ENCODE measurements around the gene ZNF236.
"Not testable (repeated sequence)": the region's sequence is repeated elsewhere in the genome, so short reads cannot be mapped to it uniquely, and the experiment has no call there.

The ZNF236 gene

DNA sequence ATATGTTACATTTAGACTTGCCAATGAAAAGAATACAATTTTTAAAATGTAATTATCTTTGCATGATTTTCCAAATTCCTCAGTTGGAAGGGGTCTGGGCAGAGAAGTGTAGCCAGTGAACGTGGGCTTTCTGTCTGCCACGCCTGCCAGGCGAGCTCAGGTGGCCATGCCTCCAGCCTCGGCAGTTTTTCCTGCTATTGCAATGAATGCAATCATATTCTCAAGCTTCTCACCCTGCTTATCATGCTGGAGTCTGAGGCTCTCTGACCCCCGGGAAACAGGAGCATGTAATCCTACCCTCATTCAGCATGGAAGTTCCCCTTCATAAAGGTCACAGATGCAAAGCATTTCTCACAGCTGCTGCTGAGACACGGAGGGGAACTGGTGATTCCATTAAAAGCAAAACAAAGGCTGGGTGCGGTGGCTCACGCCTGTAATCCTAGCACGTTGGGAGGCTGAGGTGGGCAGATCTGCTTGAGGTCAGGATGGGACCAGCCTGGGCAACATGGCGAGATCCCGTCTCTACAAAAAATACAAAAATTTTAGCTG lies 155.4 kb downstream of the ZNF236 start:
- DNase-seq = no peak

DNA sequence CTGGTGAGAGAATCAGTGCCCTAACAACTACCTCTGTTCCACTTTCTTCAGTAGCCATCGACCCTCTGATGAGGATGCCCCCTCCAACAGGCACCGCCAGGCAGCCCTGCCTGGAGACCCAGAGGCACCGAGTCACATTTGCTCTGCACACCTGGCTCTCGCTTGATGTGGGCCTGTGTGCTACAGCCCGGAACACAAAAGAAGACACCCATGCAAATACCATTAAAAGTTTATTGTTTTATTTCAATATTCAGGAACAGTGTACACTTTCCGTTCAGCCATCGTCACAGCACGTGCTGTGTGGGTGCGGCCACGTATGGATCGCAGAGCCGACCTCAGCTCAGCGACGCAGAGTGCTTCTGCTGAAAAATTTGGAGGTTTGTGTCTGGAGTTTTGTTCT lies 156.3 kb downstream of the ZNF236 start:
- no peak for DNase-seq

DNA sequence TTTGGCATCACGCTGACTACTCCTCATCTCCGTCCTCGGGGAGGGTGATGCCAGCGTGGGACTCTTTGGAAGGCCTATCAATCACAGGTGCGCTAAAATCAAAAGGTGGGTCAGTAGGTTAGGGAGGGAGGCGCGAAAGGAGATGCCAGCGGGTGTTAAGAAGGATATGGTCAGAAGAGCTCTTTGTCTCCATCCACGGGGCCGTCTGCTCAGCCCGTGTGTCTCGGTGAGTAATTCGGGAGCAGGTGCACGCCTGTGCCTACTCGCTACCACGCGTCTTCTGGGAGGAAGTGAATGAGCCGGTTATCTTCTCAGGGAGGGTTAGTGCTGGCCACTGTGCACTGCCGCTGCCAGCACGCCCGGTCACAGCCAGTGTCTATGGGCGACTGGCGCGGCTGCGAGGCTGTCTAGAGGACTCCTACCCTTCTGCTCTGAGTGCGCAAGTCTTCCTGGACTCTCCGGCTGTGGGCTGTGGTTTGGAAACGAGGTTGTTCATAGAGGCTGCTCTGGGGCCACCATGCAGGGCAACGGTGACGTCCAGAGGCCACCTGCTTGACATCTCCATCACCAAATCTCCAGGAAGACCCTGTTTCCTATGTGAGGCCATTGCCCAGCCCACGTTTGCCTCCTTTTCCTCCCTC lies 156.9 kb downstream of the ZNF236 start:
- no peak for DNase-seq

DNA sequence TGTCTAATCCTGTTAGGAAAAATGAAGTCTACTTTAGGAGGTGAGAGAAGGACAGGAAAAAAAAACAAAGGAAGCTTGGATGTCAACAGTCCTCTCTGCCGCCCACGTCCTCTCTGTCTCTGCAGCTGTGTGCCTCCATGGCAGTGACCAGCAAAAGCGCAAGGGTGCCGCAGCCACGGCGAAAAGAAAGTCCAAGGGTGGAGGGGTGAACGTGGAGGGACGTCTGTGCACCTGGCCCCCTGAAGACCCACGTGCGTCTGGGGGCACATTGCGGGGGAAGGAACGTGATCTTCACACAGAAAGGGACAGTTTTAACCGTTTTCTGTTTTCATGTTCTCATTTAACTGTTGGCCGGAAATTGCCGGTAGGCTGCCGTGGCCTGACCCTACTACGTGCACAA lies 157.5 kb downstream of the ZNF236 start:
- no peak for DNase-seq

DNA sequence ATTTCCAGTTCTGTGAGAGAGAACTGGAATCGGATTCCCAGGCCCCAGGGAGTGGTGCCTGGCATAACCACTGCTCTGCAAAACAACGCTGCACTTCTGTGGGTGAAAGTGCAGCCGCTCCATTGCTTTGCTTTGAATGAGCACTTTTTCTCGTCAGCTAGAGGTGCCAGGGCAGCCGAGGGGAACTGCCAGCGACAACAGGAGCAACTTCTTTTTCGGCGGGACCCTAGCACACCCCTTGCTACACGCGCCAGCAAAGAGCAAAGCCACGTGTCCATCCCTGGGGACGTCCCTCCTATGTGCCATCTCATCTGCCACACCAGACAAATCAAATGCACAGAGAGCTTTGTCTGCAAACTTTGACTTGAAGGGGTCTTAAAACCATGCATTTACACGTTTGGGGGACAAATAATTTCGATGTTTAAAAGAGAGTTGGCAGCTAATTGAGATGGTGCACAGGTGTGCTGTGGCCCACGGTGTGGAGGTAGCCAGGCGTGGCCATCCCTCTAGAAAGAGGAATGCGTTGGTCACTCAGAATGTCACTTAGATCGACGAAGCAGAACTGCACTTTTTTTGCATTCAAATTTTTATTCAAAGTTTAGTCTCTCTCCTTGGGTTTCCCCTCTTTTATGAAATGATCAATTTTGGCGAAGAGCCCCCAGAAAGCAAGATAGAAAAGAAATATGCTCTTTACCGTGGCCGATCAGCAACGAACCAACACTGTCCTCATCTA lies 158.5 kb downstream of the ZNF236 start:
- DNase-seq = no peak

DNA sequence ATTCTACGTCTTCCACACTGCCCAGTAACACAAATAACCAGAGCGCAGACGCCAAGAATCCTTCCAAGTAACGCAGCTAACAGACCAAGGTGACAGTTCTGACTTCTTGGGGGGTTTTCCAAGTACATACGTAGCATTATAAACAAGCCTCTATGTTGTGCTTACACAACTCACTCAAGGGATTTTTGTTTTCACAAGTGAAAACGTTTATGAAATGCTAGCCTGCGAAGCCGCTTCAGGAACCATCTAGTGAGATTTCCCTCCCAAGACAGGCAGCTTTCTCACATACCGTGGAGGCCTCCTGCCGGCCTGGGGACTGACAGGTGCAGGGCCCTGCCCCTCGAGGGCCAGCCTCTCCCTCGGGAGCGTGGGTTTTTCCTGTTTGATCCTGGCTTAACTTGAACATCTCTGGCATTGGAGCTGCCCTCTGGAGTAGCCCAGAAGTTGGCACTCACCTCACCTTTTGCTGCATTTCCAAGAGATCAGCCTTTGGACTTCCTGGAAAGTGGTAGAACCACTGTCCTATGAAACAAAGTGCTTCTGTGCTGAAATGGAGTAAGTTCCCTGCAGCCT lies 159.1 kb downstream of the ZNF236 start:
- no peak for DNase-seq

DNA sequence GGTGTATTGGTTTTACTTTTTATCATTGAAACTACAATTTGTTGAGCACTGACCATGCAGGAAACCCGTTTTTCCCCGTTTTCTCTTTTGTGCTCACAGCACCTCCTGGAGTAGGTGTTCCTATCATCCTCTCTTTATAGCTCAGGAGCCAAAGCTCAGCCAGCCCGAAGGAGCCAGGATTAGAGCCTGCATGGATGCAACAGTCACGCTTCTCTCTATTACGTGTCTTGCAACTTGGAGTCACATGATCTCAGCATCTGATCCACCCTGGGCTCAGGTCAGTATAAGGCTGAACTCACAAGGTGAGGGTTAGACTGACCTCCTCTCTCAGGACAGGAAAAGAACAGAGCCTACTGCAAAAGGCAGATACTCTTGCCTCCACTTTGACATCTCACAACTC lies 159.7 kb downstream of the ZNF236 start:
- no peak for DNase-seq

DNA sequence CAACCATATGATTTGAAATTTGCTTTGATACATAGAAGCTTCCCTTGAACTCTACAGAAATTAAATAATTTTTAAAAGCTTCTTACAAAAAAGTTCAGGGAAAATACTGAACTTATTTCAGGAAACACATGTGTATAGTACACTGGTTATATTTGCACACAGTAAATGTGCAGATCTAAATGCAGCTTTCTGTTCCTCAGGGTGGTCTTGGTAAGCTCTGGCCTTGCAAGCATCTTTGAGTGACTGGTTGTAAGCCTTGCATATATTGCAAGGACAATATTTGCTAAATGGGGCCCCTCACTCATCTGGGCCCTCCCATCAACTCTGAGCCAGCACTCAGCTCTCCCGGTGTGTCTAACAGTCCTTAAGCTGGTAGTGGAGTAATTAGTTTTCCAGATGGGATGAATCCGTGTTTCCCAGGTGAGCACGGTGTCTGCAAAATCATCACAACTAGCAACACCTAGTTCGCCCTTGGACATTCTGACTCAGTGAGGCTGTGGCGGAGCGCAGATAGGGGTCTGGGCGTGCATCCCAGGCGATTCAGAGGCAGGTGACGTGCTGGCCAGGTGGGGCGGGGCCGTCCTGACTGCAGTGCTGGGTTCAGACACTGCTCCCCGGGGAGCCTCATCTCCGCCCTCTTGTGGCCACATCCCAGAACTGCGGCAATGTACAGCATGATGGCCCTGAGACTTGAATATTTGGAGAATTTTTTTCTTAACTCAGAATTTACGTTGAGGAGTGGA lies 160.7 kb downstream of the ZNF236 start:
- DNase-seq = peak; percentile 80

DNA sequence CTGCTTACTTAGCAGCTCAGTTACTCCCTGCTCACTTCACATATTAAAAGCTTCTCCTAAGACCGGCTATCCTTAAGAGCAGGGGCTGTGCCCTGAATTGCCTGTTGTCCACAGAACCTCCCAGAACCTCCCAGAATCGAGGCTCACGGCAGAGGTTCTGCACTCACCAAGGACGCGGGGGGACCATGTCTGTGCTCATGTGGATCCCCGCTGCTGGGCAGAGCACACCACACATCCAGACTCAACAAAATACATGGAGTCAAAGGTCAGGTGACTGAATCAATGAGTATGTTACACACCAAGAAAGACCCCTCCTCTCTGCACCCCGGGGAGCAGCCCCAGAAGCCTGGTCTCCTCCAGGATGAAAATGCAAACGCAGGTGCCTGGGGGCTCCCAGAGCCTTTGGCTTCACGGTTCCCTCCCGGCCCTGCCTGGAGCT lies 161.3 kb downstream of the ZNF236 start:
- no peak for DNase-seq

DNA sequence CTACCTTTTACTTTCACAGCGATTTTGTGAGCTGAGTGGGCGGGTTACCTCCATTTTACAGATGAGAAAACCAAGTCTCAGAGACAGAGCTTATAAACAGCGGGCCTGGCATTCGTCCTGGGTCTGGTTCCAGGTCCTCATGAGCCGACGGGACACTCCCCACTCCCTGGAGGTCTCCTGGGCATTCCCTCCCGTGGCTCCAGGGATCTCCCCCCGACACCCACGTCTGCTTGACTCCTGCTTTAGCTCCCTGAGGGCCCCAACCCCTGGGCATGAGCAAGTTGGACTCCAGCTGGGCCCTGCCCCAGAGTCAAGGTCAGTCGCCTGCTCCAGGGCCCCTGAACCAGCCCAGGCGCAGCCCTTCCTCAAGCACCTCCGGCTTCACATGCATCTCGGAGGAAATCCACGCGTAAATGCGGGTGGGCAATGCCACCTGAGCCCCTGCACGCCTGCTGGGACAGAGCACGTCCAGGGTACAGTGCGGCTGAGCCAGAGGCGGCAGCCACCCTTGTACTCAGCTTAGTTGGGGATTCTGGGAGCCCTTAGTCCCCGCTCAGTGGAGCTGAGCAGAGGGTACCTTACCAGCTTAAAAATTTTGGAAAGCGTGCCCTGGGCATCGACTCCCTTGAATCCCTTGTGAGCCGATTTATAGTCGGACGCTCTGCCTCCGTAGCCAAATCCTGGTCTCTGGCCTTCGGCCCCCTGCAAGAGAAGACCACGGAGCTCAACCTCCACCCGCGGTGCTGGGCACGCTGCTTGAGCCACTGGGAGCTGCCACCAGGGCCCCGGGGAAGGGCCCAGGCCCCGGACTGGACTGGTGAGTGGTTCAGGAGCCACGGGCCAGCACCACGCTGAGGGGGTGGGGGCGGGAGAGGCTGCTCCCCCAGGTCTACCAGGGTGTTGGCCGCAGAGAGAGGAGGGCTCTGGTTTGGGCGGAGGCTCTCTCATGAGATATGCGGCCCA lies 162.1 kb downstream of the ZNF236 start:
- no peak for DNase-seq

DNA sequence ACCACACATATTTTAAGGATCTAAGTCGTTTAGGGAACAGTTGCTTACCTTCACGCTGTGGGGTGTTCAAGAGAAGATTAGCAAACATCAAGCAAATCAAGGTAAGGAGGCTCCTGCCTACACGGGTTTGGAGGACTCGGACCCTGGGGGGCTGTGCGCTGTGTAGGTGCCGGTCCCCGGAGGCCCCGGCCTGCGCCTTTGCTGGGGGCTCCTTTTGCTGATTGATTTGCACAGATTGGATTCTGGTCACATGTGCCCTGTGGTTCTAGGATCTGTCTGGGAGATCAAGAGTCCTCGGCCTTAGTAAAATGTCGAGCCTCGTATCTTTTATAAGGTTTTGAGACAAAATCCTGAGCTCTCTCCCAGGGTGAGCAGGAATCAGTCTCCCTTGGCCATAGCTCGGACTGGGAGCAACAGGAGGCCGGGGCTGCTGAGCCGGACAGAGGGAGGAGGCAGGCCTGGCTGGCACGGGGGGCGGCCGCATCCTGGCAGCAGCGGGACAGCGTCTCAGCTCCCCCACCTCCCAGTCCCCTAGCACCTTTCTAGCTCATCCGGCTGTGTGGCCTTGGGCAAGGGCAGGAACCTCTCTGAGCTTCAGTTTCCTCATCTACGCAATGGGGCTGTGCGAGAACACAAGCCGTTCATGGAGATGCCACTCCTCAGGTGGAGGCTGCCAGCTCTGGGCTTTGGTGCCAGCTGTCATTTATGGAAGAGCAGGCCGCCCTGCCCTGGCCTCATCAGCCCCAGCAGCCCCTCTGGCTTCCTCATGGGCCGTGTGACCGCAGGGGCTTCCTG lies 163.0 kb downstream of the ZNF236 start:
- no peak for DNase-seq

DNA sequence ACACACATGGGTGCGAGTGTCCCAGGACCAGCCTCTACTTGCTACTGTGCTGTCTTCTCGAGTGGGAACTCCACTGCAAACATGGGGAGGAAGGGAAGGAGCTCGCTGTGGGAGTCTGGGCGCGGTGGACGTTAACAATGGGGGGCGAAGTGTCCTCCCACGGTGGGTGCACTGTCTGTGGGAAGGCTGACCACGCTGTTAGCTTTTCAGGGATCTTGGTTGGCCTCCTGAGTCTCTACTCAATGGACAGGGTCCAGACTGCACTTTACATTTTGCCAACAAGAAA lies 163.5 kb downstream of the ZNF236 start:
- DNase-seq = no peak

DNA sequence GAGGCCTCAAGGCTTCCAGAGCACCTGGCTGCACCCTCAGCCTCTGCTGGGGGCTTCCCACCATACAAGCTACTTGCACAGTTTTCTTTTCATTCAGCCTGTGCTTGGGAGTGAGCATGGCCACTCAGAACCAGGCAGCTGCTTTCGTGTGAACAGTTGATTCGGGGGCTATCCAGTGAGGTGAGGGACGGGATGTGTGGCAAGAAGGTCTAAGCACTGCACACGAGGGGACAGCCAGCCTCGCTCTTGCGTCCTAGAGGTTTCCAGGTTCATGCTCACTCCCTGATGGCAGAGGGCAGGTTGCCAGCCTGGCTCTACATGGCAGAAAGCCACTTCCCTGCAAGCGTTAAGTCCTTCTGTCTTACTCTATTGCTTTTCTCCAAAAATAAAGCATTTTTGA lies 164.0 kb downstream of the ZNF236 start:
- DNase-seq = no peak

DNA sequence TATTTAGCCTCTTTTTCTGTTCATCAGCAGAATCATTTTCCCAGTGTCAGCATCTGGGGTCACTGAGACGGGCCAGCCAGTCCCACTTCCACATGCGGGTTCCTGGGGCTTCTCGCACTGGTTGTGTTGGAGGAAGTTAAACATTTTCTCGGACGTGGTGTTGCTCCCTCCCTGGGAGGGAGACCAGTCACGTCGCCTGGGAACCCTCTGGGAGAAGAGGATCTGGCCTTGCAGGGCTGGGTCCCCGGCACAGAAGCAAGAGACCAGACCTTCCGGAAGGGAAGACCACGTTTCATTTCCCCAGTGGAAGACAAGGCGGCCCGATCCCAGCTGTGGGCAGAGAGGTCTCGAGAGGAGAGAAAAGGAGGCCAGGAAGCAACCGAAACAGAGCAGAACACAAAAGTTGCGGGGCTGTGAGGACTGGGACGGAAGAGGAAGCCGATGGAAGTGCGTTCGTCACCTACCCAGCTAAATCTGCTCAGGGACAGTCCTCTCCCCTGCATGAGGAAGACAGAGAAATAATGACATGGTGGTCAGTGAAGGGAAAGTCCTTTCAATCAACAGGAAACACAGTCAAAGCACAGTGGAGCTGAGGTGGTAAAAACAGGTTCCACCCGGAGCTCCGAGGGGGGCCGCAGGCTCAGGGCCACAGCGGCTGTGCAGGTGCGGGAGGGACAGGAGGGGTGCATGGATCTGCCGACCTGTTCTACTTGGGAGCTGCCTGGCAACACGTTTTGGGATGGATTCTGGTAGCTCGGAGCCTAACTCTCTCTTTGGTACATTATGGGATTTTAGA lies 165.9 kb downstream of the ZNF236 start:
- DNase-seq = no peak

DNA sequence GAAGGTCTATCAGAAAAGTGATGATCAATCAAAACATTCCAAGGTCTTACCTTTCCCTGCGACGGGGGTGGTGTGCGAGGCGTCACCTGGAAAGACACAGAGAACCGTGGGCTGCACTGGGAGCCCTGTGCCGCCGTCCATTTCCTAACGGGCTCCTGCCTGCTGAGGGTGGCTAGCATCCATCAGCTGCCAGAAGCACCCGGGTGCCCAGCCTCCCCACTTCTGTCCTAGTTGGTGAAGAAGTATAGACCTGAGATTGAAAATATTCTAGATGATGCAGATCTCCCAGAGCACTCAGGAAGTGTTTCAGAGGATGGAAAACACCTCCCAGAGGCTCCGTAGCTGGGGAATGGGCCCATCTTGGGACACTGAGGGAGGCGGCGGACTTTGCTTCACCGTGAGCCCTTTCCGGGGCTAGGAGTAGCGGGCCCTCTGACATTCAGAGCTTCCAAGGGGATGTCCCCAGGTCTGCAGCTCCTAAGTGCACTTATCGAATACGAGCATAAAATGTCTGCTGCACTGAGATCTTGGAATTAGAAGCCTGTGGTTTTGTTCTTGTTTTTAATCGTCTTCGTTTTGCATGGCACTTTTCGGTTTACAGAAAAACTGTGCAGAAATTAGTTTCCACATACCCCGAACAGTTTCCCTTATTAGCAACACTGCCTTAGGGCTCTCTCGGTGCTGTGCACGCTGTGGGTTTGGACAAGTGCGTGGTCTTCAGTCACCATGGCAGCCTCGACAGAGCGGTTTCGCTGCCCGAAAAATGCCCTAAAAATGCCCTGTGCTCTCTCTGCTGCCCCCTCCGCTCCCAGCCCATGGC lies 166.7 kb downstream of the ZNF236 start:
- no peak for DNase-seq

DNA sequence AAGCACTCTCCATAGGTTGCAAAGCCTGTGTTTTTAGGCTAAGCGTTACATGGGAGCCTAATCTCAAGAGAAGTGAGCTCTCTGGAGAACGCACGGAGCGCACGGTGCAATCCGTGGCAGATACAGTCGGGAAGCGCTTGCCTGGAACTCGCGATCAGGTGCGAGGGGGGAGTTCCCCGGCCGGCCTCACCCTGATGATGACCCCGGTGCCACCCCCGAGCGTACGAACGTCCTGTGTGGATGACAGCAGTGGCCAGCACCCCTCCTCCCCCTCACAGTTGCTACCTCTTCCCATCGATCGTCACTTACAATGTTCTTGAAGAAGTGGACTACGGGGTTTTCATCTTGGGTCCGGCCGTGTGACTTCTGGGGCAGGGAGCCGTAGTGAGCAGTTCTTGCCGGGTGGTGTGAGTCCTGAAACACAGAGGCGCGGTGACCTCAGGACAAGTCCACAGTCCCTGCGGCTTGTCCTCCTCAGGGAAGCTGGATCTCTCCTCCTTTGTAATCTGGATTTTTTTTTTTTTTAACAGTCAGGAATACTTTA lies 167.4 kb downstream of the ZNF236 start:
- DNase-seq = no peak

DNA sequence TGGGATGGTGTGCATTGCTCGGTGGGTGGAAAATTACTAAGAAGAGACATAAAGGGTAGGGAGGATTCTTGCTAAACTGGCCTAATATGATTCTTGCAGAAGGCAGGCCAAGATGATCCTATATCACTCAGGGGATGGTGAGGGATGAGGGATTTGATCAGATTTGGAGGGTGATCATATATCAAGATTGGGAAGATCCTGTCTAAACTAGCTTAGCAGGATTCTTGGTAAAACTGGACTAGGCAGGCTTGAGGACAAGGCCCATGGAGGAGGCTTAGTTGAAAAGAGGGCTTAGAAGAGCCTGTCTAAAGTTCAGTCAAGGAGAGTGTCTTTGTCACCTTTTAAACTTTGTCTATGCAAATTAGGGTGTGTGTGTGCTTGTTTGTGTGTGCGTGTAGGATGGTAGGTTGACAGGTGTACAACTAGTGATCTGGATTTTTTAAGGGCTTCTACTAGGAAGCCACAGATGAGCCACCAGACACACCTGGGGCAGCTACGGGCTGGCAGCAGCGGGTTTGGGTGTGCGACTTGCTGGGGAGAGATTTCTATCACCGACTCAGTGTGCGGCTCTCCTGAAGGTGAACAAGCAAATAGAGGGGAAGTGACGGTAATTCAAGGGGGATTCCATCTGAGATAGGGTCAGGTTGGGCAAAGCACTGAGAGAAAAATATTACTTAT lies 168.1 kb downstream of the ZNF236 start:
- DNase-seq = not testable (repeated sequence)

DNA sequence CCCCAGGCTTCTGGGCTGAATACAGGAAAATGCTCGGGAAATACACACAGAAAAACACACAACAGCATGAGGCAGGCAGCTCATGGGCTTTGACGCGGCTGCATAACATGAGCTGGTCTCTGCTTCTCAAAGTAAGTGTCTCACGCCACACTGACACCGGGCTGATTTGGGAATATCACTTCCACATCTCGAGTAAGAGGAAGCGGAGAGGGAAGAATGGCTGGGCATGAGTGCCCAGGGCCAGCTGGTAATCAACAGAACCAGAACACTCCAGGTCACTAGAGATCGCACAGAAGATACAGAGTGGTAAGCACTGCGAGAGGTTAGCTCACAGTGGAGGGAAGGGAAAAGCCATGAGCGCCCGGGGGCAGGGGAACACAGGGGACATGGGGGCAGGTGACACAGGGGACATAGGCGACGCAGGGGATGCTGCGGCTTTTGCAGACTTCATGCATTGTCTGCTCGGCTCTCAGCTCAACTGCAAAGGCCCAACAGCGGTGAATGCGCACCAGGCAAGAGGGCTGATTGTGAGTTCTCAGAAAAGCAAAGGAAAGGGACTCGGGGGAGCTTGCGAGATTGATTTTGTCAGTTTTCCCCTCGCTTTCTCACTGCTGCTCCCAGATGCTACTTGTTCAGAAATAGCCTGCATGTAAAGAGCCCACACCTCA lies 168.8 kb downstream of the ZNF236 start:
- DNase-seq = no peak

Measured in CD4-positive, alpha-beta T cell treated with Interleukin-4 for 4 hours (primary cell).